Fibroblast of upper back skin (primary cell): ENCODE measurements around the gene MEFV.
"Not testable (repeated sequence)": the region's sequence is repeated elsewhere in the genome, so short reads cannot be mapped to it uniquely, and the experiment has no call there.

Experiments
- DNase-seq: peaks from one replicate; pipeline ENCODE4 v3.0.0-alpha.2; 2013

Gene MEFV

GRCh38 chr16:3256146-3256865, at the start of gene MEFV:
MEFV (minus strand) TSS chr16:3256633; CDS start chr16:3256587, 46 bp downstream.
- DNase-seq = no peak

- DNase-seq = no peak
These were observed 49.6 kb upstream of the MEFV start for GRCh38 chr16:3306078-3306477.

GRCh38 chr16:3305109-3306068, 49.0 kb upstream of the MEFV start, which contains the start of the genes TIGD7 and ZNF75A:
TIGD7 (minus strand) TSS chr16:3305430; CDS start chr16:3300614, 4,816 bp downstream.
ZNF75A (plus strand) TSS chr16:3305497; CDS start chr16:3308429, 2,932 bp downstream.
- DNase-seq = peak; percentile 87

- no peak for DNase-seq
These were observed 47.9 kb upstream of the MEFV start for GRCh38 chr16:3304370-3304769.

GRCh38 chr16:3295783-3296182, 39.4 kb upstream of the MEFV start:
- DNase-seq = no peak

GRCh38 chr16:3295209-3295608, 38.8 kb upstream of the MEFV start:
- no peak for DNase-seq

- peak; percentile 6 for DNase-seq
These were observed 36.2 kb upstream of the MEFV start for GRCh38 chr16:3292604-3293003.

GRCh38 chr16:3289998-3290673, 33.7 kb upstream of the MEFV start:
- no peak for DNase-seq

GRCh38 chr16:3285131-3285530, 28.7 kb upstream of the MEFV start:
- DNase-seq = no peak

GRCh38 chr16:3283543-3284447, 27.4 kb upstream of the MEFV start:
- DNase-seq = no peak

GRCh38 chr16:3282730-3283542, 26.5 kb upstream of the MEFV start, which contains the start of gene ZNF263:
ZNF263 (plus strand) TSS chr16:3283491; CDS start chr16:3283819, 328 bp downstream.
- DNase-seq = peak; percentile 98

GRCh38 chr16:3282103-3282729, 25.8 kb upstream of the MEFV start:
- DNase-seq = peak; percentile 66

- DNase-seq = no peak
These were observed 24.9 kb upstream of the MEFV start for GRCh38 chr16:3281222-3281820.

- DNase-seq = no peak
These were observed 20.2 kb upstream of the MEFV start for GRCh38 chr16:3276679-3277078.

GRCh38 chr16:3274947-3275346, 18.5 kb upstream of the MEFV start:
- no peak for DNase-seq

GRCh38 chr16:3274490-3274889, 18.1 kb upstream of the MEFV start:
- DNase-seq = peak; percentile 8

- DNase-seq = not testable (repeated sequence)
These were observed 14.8 kb upstream of the MEFV start for GRCh38 chr16:3271281-3271680.

- not testable (repeated sequence) for DNase-seq
These were observed 14.3 kb upstream of the MEFV start for GRCh38 chr16:3270718-3271117.

- DNase-seq = no peak
These were observed 11.9 kb upstream of the MEFV start for GRCh38 chr16:3268294-3268693.
